GM18858 (cell line): ENCODE results near the gene AP1AR.
"Not testable (repeated sequence)": the region's sequence is repeated elsewhere in the genome, so short reads cannot be mapped to it uniquely, and the experiment has no call there.

Source experiments
- ATAC-seq: cut with Tn5 transposase; IDR thresholded peaks from one replicate; pipeline ENCODE4 v1.9.1; 2021; ENCODE audit not compliant: unreplicated experiment

AP1AR gene

GRCh38 chr4:112309263-112309791 lies 77.7 kb downstream of the AP1AR start:
- ATAC-seq: not testable (repeated sequence)

GRCh38 chr4:112311516-112311915 lies 79.9 kb downstream of the AP1AR start:
- no peak for ATAC-seq

GRCh38 chr4:112312610-112313239 lies 81.1 kb downstream of the AP1AR start:
- ATAC-seq: peak; percentile 98

- no peak for ATAC-seq
These were observed 83.9 kb downstream of the AP1AR start for GRCh38 chr4:112315446-112315845.

- ATAC-seq: no peak
These were observed 84.8 kb downstream of the AP1AR start for GRCh38 chr4:112316360-112316759.

- ATAC-seq: peak; percentile 98
These were observed 86.9 kb downstream of the AP1AR start for GRCh38 chr4:112318239-112319142.
